HG03175 (cell line): ENCODE measurements around the gene CALML3.
"Not testable (repeated sequence)": the region's sequence is repeated elsewhere in the genome, so short reads cannot be mapped to it uniquely, and the experiment has no call there.

ENCODE experiments used
- ATAC-seq: cut with Tn5 transposase; IDR thresholded peaks from one replicate; pipeline ENCODE4 v1.9.1; 2021; ENCODE audit warnings: mild to moderate bottlenecking, moderate library complexity; ENCODE audit not compliant: unreplicated experiment

CALML3 gene

DNA sequence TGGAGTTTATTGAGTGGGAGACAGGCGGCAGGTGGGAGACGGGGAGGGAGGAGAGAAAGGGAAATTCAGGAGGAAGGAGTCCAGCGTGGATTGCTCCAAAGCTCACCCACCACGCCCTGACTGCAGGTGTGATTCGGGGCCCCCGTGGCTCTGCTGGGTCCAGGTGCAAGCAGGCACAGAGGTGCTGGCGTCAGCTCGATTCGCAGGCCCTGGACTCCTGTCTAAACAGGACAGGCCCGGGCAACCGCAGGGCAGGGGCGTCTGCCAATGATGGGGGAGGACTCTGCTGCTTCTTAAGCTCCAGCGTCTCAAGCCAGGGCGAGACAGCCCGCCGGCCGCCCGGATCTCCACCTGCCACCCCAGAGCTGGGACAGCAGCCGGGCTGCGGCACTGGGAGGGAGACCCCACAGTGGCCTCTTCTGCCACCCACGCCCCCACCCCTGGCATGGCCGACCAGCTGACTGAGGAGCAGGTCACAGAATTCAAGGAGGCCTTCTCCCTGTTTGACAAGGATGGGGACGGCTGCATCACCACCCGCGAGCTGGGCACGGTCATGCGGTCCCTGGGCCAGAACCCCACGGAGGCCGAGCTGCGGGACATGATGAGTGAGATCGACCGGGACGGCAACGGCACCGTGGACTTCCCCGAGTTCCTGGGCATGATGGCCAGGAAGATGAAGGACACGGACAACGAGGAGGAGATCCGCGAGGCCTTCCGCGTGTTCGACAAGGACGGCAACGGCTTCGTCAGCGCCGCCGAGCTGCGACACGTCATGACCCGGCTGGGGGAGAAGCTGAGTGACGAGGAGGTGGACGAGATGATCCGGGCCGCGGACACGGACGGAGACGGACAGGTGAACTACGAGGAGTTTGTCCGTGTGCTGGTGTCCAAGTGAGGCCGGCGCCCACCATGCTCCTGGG, at the start of gene CALML3:
Gene CALML3 (plus strand): TSS at position 321 of the 920 bp plus-strand sequence. CDS start 125 bp downstream, at position 446.
- no peak for ATAC-seq

DNA sequence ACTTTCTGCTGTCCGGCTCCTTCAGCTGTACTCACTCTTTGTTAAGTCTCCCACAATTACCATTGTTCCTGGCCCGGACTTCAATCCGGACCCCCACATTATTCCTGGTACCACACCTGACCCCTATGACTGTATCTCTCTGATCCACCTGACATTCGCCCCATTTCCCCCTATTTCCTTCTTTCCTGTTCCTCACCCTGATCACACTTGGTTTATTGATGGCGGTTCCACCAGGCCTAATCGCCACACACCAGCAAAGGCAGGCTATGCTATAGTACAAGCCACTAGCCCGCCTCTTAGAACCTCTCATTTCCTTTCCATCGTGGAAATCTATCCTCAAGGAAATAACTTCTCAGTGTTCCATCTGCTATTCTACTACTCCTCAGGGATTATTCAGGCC, 49.7 kb upstream of the CALML3 start:
- not testable (repeated sequence) for ATAC-seq

DNA sequence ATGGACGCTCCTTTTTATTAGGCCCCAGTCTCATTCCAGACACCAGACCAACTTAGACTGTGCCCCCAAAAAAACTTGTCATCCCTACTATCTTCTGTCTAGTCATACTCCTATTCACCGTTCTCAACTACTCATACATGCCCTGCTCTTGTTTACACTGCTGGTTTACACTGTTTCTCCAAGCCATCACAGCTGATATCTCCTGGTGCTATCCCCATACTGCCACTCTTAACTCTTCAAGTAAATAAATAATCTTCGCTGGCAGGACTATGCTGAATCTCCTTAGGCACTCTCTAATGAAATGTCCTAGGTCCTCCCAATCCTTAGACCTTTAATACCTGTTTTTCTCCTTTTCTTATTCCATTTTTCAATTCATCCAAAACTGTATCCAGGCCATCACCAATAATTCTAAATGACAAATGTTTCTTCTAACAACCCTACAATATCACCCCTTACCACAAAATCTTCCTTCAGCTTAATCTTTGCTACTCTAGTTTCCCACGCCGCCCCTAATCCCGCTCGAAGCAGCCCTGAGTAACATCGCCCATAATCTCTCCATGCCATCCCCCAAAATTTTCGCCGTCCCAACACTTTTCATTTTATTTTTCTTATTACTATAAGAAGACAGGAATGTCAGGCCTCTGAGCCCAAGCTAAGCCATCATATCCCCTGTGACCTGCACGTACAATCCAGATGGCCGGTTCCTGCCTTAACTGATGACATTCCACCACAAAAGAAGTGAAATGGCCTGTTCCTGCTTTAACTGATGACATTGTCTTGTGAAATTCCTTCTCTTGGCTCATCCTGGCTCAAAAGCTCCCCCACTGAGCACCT, 48.6 kb upstream of the CALML3 start:
- ATAC-seq, result not testable (repeated sequence)

- ATAC-seq, result no peak
These were observed 47.7 kb upstream of the CALML3 start for GRCh38 chr10:5476918-5477525.

- ATAC-seq, result no peak
These were observed 46.6 kb upstream of the CALML3 start for GRCh38 chr10:5477948-5478693.

DNA sequence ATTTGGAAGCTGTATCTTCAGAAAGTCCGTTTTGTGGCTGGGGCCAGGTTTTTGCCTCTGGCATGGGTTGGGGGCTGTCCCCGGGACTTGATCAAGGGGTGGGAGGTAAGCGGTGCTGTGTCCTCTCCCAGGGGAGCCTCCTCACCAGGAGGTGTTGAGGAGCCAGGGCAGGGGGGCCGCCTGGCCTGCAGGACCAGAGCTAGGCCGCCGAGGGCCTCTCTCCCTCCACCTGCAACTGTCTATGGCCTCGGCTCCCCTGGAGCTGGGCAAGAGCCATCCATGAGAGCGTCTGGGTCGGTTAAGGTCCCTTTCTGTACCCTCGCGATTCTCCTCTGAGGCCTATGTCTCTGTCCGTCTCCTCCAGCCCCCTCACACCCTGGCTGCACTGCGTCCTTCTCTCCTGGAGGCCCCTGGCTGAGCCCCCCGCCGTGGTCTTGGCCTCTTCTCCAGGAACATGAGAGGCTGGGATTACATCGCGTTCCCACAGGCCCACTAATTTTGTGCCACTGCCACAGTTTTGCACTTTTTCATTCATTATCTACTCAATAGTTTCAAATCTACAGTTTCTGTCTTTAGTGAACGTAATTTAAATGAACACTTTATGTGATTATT, 46.0 kb upstream of the CALML3 start:
- ATAC-seq, result no peak

DNA sequence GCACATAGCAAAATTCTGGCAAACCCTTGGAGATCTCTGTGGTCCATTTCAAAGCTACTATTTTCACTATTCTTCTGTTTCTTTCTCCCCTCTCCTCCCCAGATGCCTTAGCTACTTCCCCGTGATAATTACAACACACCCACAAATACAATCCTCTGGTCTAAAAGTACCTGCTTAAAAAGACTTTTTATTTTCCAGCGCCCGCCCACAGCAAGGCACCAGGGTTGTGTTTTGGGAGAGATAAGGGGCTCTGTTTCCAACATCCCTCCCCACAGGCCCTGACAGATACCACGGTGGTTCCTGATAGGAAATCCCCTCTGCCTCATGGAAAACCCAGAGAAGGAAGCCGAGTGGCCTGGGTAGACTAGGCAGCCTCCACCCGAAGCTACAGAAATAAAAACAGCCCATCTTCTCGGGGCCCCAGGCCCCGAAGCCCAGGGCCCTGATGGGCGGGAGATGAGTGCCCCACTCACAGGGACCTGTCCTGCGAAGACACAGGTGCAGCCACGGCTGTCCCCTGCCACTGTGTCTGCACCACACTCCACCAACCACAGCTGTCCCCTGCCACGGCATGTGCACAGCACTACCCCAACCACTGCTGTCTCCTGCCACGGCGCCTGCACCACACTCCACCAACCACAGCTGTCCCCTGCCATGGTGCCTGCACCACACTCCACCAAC, 45.1 kb upstream of the CALML3 start:
- no peak for ATAC-seq

- ATAC-seq, result no peak
These were observed 44.4 kb upstream of the CALML3 start for GRCh38 chr10:5480162-5480941.

- no peak for ATAC-seq
These were observed 43.6 kb upstream of the CALML3 start for GRCh38 chr10:5481121-5481520.

- ATAC-seq, result no peak
These were observed 42.7 kb upstream of the CALML3 start for GRCh38 chr10:5482016-5482415.

GRCh38 chr10:5484205-5484604, 40.6 kb upstream of the CALML3 start:
- no peak for ATAC-seq

DNA sequence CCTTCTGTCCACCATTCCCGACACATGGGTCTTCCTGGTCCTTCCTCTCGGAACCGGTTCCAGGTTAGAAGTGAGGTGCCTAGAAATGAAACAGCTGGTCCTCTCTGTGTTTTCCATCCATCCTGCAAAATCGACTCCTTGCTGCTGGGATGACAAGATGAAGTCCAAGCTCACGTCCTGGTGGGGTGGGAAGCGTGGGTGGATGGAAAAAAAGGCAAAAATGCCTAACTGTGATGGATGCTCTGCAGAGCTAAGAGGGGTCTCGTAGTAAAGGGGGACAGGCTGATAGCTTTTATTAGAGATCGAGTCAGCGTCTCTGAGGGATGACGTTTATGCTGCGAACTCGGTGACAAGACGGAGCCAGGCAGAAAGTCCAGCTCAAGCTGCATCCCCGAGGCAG, 39.5 kb upstream of the CALML3 start:
- no peak for ATAC-seq

GRCh38 chr10:5485948-5486852, 38.6 kb upstream of the CALML3 start:
- ATAC-seq, result no peak

DNA sequence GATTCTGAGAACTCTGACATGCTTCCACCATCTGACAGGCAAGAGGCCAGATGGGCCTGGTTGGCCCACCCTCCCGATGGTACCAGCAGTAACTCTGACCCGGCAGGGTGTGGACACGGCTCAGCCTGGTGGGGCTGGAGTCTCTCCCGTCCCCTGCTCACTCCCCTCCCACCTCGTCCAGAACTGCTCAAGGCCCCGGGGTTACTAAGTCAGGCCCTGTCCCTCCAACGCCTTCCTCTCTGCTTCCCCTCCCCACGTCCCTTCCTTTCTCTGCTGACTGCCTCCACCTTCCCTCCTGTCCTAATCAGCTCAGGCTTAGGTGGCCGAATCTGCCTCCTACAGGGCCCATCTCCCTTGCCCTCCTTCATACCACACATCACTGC, 37.9 kb upstream of the CALML3 start:
- no peak for ATAC-seq

DNA sequence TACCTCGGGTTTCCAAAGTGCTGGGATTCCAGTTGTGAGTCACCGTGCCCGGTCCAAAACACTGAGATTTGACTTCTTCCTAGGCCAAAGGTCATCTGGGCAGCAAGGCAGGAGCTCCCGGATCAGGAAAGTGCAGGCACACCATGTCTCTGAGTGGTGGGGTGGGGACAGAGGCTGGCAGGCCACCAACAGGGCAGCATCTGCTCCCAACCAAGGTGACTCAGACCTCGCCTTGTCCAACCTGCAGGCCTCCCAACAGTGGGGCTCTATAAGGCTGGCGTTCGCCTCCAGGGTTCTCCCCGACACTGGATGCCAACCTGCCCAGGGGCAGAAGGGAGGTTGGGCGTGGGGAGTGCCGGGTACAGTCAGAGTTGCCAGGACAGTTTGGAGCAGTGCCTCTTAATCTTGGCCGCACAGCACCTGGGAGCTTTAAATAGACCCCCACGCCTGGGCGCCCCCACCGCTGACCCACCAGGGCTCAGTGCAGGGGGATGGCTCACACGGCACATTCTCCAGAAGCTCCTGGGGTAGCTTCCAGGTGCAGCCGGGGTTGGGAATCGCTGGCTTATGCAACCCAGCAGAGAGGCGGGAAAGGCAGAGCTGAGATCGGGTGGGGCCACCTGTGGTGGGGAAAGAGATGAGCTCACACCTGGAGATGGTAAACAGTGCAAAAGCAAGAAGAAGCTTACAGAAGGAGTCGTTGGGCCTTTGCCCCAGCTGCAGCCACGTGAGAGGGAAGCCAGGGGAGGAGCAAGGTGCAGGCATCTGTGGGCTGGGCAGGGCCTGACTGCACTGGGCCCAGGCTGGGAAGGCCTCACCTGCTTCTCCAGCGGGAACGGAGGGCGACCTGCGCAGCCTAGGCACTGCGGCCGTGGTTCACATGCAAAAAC, 36.2 kb upstream of the CALML3 start:
- ATAC-seq, result no peak

DNA sequence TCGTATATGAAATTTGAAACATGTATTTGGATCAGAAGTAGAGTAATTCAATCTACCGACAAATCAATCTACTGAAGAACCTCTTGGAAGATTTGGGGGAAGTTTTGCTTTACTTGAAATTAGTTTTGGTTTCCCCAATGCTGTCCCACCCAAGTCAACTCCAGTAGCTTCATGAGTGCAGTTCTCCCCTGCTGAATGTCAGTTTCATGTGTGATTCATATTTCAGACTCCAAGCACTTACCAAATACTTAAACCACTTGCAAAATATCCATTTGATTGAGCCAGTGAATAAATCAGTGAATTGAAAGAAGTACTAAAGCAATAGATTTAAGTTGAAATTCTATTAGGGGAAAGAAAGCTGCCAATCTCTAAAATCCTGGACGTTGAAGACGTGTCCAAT, 34.7 kb upstream of the CALML3 start:
- no peak for ATAC-seq
